ENCODE data around the gene PIK3R6.
"Not testable (repeated sequence)": the region's sequence is repeated elsewhere in the genome, so short reads cannot be mapped to it uniquely, and the experiment has no call there.

Gene PIK3R6

DNA sequence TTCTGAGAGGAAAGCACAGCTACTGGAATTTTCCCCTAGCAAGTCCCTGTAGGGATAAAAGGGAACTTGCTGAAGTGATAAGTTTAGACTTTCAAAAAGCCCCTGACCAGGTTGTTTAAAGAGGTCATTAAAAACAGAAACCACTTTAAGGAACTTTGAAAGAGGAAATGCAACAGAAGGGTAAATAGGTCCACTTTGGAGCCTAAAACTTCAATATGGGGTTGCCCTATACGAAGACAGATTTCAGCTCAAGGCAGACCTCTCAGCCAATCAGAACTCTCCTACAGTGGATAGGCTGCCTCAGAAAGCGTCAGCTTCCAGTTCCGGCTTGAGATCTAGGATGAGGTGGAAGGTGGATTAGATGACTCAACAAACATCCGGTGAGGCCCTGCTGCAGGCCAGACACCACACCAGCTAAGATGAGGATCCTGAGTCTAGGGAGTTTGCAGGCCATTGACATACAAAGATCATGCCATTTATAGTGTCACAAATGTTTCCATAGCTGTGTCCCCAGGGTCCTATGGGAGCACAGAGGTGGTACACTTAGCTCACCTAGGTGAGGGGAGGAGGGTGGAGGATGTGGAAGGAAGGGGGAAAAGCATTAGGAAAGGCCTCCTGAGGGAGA is 60.4 kb downstream of the PIK3R6 start:
- H3K27ac Mint-ChIP-seq: peak overlapping the region; percentile 26
- no peak for DNase-seq (ENCODE audit: low spot score in 2 of 2)

DNA sequence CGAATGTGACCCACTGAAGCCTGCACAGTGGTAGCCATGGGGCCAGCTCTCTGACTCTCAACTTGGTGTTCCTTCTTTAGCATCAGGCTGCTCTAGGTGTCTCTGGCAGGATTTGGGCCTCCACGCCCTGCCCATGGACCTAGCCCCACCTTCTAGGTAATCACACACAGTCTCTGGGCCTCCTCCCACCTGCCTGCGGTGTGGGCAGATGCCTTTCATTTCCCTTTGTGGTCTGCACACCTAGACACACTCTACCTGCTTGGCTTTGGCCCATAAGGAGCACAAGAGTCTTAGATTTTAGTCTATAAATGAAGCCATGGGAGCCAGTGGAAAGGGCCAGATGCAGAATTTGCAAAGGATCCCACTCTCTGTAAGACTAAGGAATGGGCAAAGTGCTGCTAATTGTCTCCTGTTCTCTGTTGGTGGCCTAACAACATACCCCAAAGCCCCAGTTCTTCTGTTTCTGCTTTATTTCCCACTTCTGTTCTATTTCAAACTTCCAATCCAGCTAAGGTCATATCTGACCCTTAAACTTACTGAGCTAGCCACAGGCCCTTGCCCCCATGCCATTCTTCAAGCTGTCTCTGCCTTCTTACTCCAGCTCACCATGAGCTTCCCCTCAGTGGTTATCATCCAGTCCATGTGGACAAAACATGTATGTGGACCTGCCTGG is 61.1 kb downstream of the PIK3R6 start:
- Mint-ChIP-seq H3K36me3 (peaks cover 23% of the 10 kb centered on the region), H3K4me3 (no peak overlapping the region), H3K27ac (peak overlapping the region; percentile 26), H3K9me3 (peaks cover 10% of the 10 kb centered on the region), H3K4me1 (peaks cover 18% of the 10 kb centered on the region)
- DNase-seq (ENCODE audit: low spot score in 2 of 2) (no peak), ATAC-seq (no peak)

More for the DNA sequence above, 60.4 kb downstream of the PIK3R6 start:
- peaks cover 25% of the 10 kb centered on the region for H3K36me3 Mint-ChIP-seq
- peak; percentile 86 for ATAC-seq
- H3K9me3 Mint-ChIP-seq: peaks cover 10% of the 10 kb centered on the region
- H3K4me3 Mint-ChIP-seq: no peak overlapping the region
- H3K4me1 Mint-ChIP-seq: peaks cover 18% of the 10 kb centered on the region

DNA sequence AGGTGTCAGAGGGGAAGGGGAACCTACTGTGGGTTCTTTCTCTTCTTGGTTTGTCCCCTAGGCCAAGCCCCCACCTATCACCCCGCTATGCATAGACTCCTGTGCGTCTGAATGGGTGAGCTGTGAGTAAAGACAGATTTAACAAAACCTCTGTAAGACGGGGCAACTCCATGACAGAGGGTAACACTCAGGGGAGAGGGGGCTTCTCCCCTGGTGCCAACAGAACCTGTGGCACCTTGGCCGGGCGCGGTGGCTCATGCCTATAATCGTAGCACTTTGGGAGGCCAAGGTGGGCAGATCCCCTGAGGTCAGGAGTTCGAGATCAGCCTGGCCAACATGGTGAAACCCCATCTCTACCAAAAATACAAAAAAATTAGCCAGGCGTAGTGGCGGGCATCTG is 62.1 kb downstream of the PIK3R6 start:
- Mint-ChIP-seq H3K36me3 (peaks cover 27% of the 10 kb centered on the region), H3K4me1 (peaks cover 18% of the 10 kb centered on the region), H3K9me3 (peaks cover 10% of the 10 kb centered on the region), H3K27ac (peak overlapping the region; percentile 35)
- ATAC-seq; H3K4me3 Mint-ChIP-seq; DNase-seq (ENCODE audit: low spot score in 2 of 2): not testable (repeated sequence)

DNA sequence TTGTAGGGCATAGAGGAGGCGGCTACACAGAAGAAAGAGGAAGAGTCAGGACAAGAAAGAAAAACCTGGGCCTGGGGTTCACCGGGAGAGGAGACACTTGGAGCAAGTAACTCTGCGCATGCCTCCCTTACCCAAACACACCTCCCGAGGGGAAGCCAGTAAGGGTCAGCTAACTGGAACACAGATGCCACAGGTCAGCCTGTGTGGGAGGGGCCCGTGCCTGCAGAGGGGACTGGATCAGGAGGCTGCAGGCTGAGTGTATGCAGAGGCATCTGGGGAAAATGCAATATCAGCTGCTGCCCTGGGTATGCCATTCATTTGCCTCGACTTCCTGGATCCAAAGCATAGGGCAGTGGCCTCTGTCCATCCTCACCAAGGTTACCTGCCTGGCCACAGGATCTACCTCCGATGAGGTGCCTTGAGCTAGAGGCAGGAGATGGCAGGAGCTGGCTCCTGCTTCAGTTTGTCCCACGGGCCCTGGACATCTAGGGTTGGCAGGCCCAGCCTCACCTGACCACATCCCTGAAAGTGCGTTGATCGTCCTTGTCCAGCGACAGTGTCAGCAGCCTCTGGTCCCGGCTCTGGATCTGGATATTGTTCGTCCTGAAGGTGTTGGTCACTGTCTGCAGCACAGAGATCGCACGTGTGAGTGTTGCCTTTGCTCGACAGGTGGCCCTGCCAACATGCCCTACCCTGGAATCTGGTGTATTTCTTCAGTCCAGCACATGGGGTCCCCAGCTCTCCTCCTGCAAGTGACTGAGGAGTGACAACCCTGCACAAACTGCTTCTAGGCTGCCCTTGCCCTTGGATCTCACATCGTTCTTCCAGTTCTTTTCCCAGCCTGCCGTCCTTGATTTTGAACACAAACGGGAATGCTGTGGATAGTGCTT is 63.7 kb downstream of the PIK3R6 start:
- peaks cover 6% of the 10 kb centered on the region for H3K9me3 Mint-ChIP-seq
- no peak for ATAC-seq
- H3K4me1 Mint-ChIP-seq: peaks cover 18% of the 10 kb centered on the region
- H3K27ac Mint-ChIP-seq: peak overlapping the region; percentile 30
- peaks cover 27% of the 10 kb centered on the region for H3K36me3 Mint-ChIP-seq
- H3K4me3 Mint-ChIP-seq: no peak overlapping the region
- DNase-seq (ENCODE audit: low spot score in 2 of 2): no peak

DNA sequence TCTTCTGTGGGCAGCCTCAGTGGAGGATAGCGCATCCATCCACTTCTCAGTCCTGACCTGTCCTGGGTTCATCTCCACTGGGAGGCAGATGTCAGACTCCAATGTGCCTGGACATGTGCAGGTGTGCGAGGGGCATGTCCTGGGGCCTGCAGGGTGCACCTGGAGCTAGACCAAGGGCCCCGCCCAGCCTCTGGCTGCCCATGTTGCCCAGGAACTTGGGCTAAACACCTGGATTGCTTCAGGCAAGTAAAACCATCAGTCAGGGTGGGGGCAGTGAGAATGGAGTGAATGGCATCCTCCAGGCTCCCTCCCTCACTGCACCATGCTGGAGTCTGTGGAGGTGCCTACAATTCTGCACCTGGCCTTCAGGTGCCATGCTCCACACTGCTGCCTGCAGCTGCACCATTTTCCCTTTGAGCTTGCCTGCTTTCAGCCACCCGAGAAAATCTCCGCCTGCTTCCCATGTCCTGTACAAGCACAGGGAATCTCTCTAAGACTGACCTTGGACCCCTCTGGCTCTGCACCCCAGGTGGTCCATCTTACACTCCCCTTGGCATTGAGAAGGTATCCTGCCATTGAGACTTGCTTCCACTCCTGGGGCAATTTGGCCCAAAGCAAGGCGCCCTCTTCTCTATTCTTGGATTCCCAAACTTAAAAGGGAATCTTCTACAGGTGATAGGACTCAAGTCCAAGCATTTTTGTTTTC is 66.2 kb downstream of the PIK3R6 start:
- ATAC-seq (no peak), DNase-seq (ENCODE audit: low spot score in 2 of 2) (peak in 1 of 2 donors; percentile 36)
- Mint-ChIP-seq H3K4me3 (no peak overlapping the region), H3K36me3 (peaks cover 21% of the 10 kb centered on the region), H3K4me1 (peaks cover 4% of the 10 kb centered on the region), H3K27ac (no peak overlapping the region), H3K9me3 (no peaks in the 10 kb centered on the region)

DNA sequence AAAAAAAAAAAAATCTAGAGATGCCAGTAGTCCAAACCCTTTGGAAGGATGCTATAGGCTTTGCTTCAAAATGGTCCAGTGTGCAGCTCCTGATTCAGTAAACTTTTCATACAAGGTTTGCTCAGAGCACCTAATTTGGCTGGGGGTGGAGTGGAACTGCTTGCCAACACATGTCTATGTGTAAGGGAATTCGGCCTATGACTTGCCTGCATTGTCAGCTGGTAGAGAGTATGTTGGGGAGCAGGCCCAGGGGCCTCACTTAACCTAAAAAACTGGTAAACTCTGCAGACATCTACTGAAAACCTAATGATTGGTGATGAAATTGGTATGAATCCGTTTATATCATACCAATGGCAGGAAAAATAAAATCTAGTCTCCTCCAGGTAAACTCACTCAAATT is 66.8 kb downstream of the PIK3R6 start:
- no peak for ATAC-seq
- H3K36me3 Mint-ChIP-seq: peaks cover 21% of the 10 kb centered on the region
- H3K4me1 Mint-ChIP-seq: no peaks in the 10 kb centered on the region
- no peak overlapping the region for H3K4me3 Mint-ChIP-seq
- peak in 1 of 2 donors; percentile 25 for DNase-seq (ENCODE audit: low spot score in 2 of 2)
- H3K27ac Mint-ChIP-seq: no peak overlapping the region
- no peaks in the 10 kb centered on the region for H3K9me3 Mint-ChIP-seq

DNA sequence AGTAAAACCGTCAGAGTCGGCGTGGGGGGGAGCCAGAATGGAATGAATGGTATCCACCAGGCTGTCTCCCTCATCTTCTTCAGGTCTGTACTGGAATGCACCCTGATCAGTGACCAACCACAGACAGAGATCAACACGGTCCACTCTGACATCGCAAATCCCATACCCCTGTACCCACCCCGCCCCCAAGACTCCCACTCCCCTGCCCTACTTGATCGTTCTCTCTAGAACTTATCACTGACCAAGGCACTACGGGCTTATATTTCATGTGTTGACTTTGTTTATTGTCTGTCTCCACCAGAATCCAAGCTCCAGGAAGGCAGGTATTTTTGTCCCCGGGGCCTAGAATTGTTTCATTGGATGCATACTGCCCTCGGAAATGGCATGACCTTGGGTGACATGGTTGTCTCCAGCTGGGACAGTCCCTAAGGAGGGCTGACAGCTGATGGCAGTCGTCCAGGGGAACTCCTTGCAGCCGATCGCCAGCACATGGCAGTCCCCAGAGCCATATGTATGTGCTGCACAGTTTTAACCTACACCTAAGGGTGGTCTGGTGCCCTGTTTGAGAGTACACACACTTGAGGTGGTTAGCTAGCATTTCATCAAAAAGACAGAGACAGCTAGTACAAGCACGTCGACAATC is 67.8 kb downstream of the PIK3R6 start:
- Mint-ChIP-seq H3K4me3 (no peak overlapping the region), H3K9me3 (no peaks in the 10 kb centered on the region), H3K36me3 (peaks cover 21% of the 10 kb centered on the region), H3K27ac (no peak overlapping the region), H3K4me1 (no peaks in the 10 kb centered on the region)
- ATAC-seq (no peak), DNase-seq (ENCODE audit: low spot score in 2 of 2) (peak in 1 of 2 donors; percentile 29)

DNA sequence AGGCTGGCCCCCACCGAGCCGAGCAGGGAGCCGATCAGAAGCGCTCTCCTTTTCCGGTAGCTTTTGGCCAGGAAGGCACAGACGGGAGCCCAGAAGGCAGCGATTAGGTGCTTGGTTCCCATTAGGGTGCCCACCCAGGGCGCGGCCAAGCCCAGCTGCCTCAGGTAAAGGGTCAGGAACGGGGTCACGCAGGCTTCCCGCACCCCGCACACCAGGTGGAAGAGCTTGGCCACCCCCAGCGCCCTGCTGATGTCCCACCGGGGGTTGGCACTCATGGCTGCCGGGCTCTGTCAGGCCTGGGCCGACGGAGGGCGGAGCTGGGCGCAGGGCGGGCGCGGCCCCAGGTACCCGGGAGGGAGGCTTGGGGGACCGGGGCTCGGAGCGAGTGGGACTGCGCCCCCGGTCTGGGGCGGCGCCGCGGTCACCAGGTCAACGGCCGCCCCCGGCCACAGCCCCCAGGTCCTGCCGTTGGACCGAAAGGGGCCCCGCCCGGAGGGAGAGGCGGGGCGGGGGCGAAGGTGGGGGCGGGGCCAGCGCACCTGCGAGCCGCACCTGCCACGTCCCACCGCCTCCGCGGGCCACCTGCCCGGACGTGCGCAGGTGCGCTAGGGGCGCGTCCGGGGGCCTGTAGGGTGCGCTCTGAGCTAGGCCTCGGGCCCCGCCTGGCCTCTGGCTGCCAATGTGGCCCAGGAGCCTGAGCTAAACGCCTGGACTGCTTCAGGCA is 68.5 kb downstream of the PIK3R6 start, which contains the start of gene MFSD6L:
TSS of gene MFSD6L (minus strand) at position 520 of the 724 bp plus-strand sequence. CDS start at position 275, 245 bp downstream.
- H3K9me3 Mint-ChIP-seq: no peaks in the 10 kb centered on the region
- H3K4me3 Mint-ChIP-seq: no peak within 1 kb of the TSS
- ATAC-seq: no peak
- DNase-seq (ENCODE audit: low spot score in 2 of 2): peak in 1 of 2 donors; percentile 18
- no peaks in the 10 kb centered on the region for H3K4me1 Mint-ChIP-seq
- H3K27ac Mint-ChIP-seq: no peak within 1 kb of the TSS
- peaks cover 21% of the 10 kb centered on the region for H3K36me3 Mint-ChIP-seq

DNA sequence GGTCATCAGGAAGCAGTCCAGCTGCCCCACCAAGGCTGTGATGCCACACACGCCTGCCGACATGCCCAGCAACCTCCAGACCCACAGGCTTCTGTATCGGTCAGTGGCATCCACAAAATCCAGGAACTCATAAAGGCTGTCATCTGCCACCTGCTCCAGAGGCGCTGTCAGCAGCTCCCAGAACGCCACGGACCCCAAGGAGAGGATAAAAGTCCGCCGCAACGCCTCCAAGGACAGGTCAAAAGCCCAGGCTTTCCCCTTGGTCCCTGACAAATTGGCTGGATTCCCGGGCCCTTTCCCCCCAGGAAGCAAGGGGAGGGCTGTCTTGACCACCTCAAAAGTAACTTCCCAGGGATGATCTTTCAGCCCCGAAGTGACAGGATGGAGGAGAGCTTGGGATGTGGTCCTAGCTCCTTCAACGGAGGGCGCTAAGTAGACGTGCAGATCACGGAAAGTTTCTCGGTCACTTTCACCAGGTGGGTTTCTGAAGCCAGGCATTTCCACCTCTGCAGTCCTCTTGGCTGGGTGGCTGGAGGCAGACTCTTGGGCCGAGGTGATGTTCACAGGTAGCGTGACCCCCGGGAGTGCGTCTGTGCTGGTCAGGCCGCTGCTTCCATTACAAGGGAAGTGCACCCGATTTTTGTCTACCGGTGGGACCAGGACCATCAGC is 69.2 kb downstream of the PIK3R6 start:
- no peak for ATAC-seq
- H3K36me3 Mint-ChIP-seq: peaks cover 20% of the 10 kb centered on the region
- DNase-seq (ENCODE audit: low spot score in 2 of 2): peak in 1 of 2 donors; percentile 25
- H3K4me1 Mint-ChIP-seq: no peaks in the 10 kb centered on the region
- H3K9me3 Mint-ChIP-seq: no peaks in the 10 kb centered on the region
- no peak overlapping the region for H3K4me3 Mint-ChIP-seq
- peak overlapping the region; percentile 32 for H3K27ac Mint-ChIP-seq

DNA sequence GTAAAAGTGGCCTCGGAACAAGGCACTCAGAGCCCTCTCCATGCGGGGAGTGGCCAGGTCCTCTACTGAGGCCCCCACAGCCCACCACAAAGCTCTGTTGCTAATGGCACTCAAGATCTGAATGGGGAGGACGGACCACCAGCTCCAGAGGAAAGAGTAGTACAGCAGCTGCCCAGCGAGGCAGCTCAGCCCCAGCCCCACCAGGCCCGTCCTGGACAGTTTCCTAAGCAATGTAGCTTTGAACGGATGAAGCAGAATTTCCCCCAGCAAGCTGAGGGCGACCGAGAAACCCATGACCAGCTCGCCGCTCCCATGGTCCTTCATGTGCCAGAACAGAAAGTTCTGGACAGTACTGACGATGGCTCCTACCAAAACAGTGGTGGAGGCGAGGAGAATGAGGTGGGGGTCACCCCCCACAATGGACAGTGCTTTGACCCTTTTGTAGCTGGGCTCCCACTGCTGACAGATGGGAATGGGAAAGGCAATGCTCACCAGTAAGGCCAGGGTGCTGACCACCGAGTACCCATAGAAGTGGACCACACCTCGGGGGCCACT is 69.8 kb downstream of the PIK3R6 start:
- Mint-ChIP-seq H3K4me3 (no peak overlapping the region), H3K27ac (peak overlapping the region; percentile 32), H3K36me3 (peaks cover 14% of the 10 kb centered on the region), H3K4me1 (no peaks in the 10 kb centered on the region), H3K9me3 (no peaks in the 10 kb centered on the region)
- ATAC-seq: no peak
- DNase-seq (ENCODE audit: low spot score in 2 of 2): peak in 1 of 2 donors; percentile 39

DNA sequence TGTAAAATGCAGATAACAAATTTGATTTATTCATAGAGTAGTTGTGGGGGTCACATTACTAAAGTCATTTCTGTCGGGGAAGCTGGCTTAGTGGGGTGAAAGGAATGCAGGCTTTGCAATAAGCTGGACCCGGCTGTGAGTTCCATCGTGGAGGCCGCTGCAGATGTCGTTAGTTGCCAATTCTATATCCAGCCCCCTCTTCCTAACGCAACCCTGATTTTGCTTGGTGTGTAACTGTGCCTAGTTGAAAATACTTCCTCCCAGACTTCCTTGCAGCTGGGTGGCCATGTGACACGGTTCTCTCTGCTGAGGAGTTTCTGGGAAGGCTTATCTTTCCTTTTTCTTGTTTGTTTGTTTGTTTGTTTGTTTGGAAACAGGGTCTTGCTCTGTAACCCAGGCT is 72.8 kb downstream of the PIK3R6 start:
- DNase-seq (ENCODE audit: low spot score in 2 of 2): no peak
- no peaks in the 10 kb centered on the region for H3K36me3 Mint-ChIP-seq
- ATAC-seq: no peak
- no peak overlapping the region for H3K4me3 Mint-ChIP-seq
- H3K9me3 Mint-ChIP-seq: peaks cover 5% of the 10 kb centered on the region
- H3K27ac Mint-ChIP-seq: no peak overlapping the region
- H3K4me1 Mint-ChIP-seq: no peaks in the 10 kb centered on the region

DNA sequence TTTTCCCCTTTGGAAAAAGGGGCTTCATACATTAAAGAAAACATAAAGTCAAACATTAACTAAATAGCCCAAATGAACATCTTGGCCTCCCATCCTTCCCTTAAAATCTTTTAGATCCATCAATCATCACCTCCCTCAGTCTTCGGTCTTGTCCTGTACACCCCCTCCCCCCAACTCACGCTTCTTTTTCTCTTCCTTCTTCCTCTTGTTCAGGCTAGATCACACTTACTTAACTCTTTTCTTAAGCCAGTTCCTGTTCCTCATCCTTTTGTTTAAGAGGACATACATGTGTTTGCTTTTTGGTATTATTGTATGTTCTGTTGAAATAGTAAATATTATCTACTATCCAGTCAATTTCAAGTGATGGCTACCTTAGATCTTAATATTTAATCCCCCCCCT is 73.8 kb downstream of the PIK3R6 start:
- DNase-seq (ENCODE audit: low spot score in 2 of 2) (no peak), ATAC-seq (no peak)
- no peak overlapping the region for H3K4me3 Mint-ChIP-seq
- H3K4me1 Mint-ChIP-seq: no peaks in the 10 kb centered on the region
- no peak overlapping the region for H3K27ac Mint-ChIP-seq
- no peaks in the 10 kb centered on the region for H3K36me3 Mint-ChIP-seq
- peaks cover 5% of the 10 kb centered on the region for H3K9me3 Mint-ChIP-seq

DNA sequence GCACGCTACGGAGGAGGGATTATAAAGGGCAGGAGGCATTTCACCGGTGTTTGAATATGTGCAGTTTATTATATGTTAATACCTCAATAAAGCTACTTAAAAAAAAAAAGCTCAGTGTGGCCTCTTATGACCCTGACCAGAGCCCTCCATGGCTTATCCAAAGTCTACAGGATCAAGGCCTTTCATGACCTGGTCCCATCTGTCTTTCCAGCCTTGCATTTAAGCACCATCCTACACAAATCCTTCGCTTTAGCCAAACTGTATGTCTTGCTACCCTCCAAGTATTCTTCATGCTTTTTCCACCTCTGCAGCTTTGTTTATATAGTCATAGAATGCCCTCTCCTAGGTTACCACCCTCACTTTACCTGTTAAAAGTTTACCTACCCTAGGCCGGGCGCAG is 74.8 kb downstream of the PIK3R6 start:
- Mint-ChIP-seq H3K36me3 (no peaks in the 10 kb centered on the region), H3K9me3 (peaks cover 5% of the 10 kb centered on the region), H3K27ac (no peak overlapping the region), H3K4me3 (no peak overlapping the region), H3K4me1 (no peaks in the 10 kb centered on the region)
- DNase-seq (ENCODE audit: low spot score in 2 of 2) (no peak), ATAC-seq (no peak)
